GM12892 (cell line): Measurements from ENCODE around the gene PIP5K1C. TPM values are rescaled to one million over a fixed set of nuclear protein-coding genes. Genes with fewer than 3 reads are reported as not detected.

Experiments used
- DNase-seq: peaks from one replicate; pipeline ENCODE4 v3.0.0; 2011; ENCODE audit not compliant: insufficient read length
- FAIRE-seq: peaks from 2 replicates; lab custom pipeline; 2011; peaks lifted over from hg19 to GRCh38; lab: Jason Lieb, UNC
- POLR2A ChIP-seq: IDR thresholded peaks from 2 replicates; pipeline ENCODE4 v1.6.1; 2011; ENCODE audit warnings: low read depth, low read length, control low read depth
- POLR2AphosphoS5 ChIP-seq: IDR thresholded peaks from 2 replicates; pipeline ENCODE4 v1.6.1; 2011; ENCODE audit warnings: low read depth, low read length, control low read depth
- TAF1 ChIP-seq: IDR thresholded peaks from 2 replicates; pipeline ENCODE4 v1.6.1; 2011; ENCODE audit warnings: low read depth, mild to moderate bottlenecking, control low read depth, low read length, borderline replicate concordance
- polyA plus RNA-seq: library from polyadenylated mRNA; unstranded; fragments of >200 nt; gene quantifications from one replicate; pipeline ENCODE4 v1.2.1, GENCODE V29; 2012; ENCODE audit warnings: missing spikeins, inconsistent platforms; ENCODE audit not compliant: missing spikeins

The PIP5K1C gene
- 6.3 TPM for polyA plus RNA-seq

- TF ChIP-seq POLR2A (peak; percentile 29; the same call in 1 of the 2 replicates), TAF1 (no peak)
- FAIRE-seq (peak; percentile 97), DNase-seq (peak; percentile 96)
Observed at GRCh38 chr19:3700242-3701032, at the start of gene PIP5K1C. Gene PIP5K1C, minus strand, starts transcription at chr19:3700468. Its CDS starts 78 bp downstream, at chr19:3700390.

GRCh38 chr19:3748965-3749364 lies 48.7 kb upstream of the PIP5K1C start:
- FAIRE-seq, result no peak
- DNase-seq, result no peak
- TF ChIP-seq POLR2AphosphoS5, result no peak

- no peak for FAIRE-seq
- TF ChIP-seq POLR2AphosphoS5 (no peak), POLR2A (no peak), TAF1 (no peak)
- DNase-seq, result no peak
Observed at GRCh38 chr19:3746371-3747056, 46.2 kb upstream of the PIP5K1C start.

GRCh38 chr19:3745363-3746045 lies 45.2 kb upstream of the PIP5K1C start:
- DNase-seq (no peak), FAIRE-seq (no peak)
- TF ChIP-seq POLR2AphosphoS5, result no peak
- TF ChIP-seq TAF1, result no peak
- TF ChIP-seq POLR2A, result no peak

DNA sequence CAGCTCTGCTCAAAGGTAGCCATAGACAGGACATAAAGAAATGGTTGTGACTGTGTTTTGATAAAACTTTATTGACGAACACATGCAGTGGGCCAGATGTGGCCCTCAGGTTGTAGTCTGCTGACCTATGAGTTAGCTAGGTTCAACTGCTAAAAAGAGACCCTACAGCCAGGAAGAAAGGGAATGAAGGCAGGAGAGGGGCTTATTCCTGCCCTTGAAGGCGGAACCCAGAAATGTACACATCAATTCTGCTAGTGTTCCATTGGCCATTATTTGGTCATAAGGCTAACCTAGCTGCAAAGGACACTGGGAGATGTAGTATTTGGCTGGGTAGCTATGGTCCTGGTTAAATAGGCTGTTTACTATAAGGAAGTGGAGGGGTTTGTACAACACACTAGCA lies 43.2 kb upstream of the PIP5K1C start:
- TF ChIP-seq POLR2AphosphoS5, result no peak
- TF ChIP-seq POLR2A, result no peak
- TF ChIP-seq TAF1, result no peak
- DNase-seq, result no peak
- FAIRE-seq, result no peak

DNA sequence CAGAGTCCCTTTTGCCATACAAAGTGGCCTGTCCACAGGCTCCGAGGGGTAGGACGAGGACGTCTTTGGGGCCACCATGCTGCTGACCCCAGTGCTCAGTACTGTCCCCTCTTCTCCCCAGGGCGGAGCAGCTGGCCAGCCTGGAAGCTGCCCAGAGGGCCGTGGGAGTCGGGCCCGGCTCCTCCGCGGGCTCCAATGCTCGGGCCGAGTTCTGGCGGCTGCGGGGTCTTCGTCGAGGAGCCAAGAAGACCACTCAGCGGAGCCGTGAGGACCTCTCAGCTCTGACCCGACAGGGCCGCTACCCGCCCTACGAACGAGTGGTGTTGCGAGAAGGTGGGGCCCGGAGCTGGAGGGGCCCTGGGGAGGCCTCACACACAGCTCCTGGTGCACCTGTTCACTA lies 40.2 kb upstream of the PIP5K1C start:
- TF ChIP-seq POLR2AphosphoS5 (no peak), TAF1 (no peak)
- no peak for DNase-seq
- no peak for FAIRE-seq

GRCh38 chr19:3738477-3739220 lies 38.4 kb upstream of the PIP5K1C start:
- TF ChIP-seq POLR2A (no peak), POLR2AphosphoS5 (no peak), TAF1 (no peak)
- FAIRE-seq, result no peak
- DNase-seq, result no peak

DNA sequence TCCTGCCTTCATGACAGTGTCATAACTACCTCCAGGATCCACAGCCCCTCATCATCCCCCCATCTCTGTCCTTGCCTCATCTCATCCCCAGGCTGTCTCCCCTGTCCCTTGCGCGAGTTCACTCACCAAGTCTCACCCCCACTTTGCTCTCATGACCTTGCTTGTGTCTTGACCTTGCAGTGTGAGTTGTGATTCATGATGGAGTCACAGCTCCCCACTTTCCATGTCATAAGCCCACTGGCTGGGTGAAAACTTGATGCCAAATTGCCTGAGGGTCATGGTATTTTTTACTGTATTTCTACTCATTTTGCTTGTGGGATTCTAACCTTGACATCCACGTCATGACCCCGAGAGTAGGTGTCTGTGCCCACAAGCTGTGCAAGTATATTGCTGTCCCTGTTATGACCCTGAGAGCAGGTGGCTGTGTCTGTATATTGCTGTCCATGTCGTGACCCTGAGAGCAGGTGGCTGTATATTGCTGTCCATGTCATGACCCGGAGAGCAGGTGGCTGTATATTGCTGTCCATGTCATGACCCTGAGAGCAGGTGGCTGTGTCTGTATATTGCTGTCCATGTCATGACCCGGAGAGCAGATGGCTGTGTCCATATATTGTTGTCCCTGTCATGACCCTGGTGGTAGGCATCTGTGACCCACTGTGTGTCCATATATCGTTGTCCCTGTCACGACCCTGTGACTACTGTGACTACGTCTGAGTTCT lies 37.4 kb upstream of the PIP5K1C start:
- FAIRE-seq, result no peak

GRCh38 chr19:3736106-3736724 lies 35.9 kb upstream of the PIP5K1C start:
- TF ChIP-seq POLR2A, result no peak
- TF ChIP-seq POLR2AphosphoS5, result no peak
- no peak for TF ChIP-seq TAF1
- DNase-seq (no peak), FAIRE-seq (no peak)

More for the DNA sequence above, 37.4 kb upstream of the PIP5K1C start:
- TF ChIP-seq POLR2A, result no peak
- TF ChIP-seq TAF1, result no peak
- no peak for TF ChIP-seq POLR2AphosphoS5
- DNase-seq, result no peak

DNA sequence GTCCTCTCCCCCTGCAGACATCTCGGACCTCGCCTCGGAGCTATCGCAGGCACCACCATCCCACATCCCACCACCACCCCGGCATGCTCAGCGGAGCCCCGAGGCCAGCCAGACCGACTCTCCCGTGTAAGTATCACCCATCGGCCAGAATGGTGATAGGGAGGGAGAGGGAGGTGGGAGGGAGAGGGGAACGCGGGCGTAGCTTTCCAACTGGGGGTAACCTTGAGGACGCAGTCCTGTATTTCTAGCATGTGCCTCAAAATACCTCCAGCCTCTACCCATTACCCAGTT lies 34.0 kb upstream of the PIP5K1C start:
- FAIRE-seq, result no peak
- DNase-seq, result no peak
- TF ChIP-seq TAF1 (no peak), POLR2A (no peak), POLR2AphosphoS5 (no peak)
